CD1c-positive myeloid dendritic cell (primary cell): ENCODE data around the gene TIGD1.
"Not testable (repeated sequence)": the region's sequence is repeated elsewhere in the genome, so short reads cannot be mapped to it uniquely, and the experiment has no call there.

Source experiments
- DNase-seq: peaks from one replicate; pipeline ENCODE4 v3.0.0-alpha.2; 2016; ENCODE audit errors: extremely low spot score

TIGD1 gene

DNA sequence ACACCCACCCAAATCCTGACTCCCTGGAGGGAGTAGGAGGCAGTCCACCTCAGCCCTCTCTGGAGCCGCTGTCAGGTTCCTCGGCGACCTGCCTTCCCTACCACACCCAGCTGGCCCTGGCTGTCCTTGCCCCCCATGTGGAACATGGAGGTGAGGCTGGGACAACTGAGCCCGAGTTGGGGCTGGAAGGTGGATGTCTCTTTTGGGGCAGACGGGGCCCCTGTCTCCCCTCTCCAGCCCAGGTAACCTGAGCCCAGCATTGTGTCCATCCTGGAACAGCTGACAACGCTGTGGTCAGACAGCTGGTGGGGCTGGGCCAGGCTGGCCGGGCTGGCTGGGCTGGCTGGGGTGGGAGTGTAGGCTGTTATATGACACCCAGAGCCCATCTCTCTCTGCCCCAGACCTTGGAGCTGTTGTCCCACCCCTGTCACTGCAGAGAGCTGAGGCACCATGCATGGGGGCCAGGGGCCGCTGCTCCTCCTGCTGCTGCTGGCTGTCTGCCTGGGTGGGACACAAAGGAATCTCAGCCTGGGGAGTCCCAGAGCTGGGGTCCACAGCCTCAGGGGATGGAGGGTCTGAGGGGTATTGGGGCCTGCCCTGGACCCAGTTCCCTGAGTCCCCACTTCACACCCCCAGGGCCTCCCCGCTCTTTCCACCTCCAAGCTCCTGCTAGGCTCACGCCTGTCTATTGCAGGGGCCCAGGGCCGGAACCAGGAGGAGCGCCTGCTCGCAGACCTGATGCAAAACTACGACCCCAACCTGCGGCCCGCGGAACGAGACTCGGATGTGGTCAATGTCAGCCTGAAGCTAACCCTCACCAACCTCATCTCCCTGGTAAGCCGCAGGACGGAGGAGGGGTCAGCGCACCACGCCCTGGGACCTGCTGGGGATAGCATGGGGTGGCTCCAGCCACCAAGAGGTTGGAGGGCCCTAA lies 10.8 kb downstream of the TIGD1 start, which contains the start of gene CHRNG:
Gene CHRNG (plus strand): TSS at position 395 of the 934 bp plus-strand sequence. CDS start 56 bp downstream, at position 451.
- DNase-seq: no peak

DNA sequence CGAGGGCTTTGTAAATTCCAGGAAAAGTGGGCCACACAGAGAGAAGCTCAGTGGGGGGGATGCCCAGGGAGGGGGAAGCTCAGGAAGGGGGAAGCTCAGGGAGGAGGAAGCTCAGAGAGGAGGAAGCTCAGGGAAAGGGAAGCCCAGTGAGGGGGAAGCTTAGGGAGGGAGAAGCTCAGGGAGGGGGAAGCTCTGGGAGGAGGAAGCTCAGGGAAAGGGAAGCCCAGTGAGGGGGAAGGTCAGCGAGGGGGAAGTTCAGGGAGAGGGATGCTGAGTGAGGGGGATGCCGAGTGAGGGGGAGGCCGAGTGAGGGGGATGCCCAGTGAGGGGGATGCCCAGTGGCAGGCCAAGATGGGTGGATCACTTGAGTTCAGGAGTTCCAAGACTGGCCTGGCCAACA lies 11.7 kb downstream of the TIGD1 start:
- peak; percentile 81 for DNase-seq

DNA sequence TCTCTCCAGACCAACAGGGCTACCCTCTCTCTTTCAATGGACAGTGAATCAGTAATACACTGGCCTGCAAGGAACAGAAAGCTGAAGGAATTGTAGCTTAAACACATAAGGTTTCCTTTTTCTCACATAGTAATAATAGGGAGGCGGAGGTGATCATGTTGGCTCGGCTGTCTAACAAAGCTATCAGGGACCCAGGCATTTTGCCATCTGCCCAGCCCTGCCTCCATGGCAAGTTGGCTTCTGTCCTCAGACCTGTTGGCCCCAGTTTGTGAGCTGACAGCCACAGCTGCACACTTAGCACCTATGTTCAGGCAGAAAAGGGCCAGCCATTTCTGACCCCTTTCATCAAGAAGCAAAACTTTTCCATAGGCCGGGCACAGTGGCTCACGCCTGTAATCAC lies 12.9 kb downstream of the TIGD1 start:
- DNase-seq: no peak

DNA sequence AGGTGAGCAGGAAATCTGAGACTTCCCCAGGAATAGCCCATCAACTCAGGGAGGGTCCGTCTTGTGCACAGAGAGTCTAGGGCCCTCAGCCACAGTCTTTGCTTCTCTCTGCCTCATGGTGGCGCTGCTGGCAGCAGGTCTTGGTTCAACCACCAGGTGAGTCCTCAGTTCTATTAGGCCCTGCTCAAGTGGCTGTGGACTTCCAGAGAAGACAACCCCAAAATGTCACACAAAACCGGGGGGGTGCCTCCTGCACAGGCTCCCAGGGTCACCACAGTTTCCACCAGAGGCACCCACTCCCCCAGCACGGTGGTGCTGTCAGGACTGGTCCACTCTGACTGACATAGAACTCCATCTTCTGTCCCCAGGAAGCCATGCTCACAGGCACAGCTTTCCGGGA lies 13.3 kb downstream of the TIGD1 start:
- DNase-seq: no peak

DNA sequence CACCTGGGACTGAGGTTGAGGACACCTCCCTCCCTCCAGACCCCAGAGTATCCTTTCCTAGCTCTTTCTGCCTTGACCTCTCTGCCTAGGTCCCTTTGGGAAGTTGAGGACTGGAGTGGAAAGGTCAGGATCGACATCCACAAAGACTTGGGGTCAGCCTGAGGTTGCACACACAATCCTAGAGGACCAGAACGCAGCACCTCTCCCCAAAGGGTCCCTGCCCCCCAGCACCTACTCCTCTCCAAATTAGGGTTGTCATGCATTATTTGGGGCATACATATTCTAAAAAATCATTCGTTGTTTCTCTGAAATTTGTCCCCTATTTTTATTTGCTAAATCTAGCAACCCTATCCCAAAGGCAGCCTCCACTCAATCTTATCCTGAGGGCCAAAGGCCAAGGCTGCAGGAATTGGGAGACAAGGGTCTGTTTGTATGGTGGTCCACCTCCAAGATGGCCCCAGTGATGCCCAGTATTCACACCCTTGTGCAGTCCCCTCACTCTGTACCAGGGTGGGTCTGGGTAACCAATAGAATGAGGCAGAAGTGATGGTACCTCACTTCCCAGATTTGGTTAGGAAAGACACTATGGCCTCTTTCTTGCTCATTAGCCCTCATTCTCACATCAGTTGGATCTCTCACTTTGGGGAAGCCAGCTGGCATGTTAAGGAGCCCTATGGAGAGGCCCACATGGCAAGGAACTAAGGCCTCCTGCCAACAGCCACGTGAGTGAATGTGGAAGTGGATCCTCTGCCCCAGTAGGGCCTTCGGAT lies 14.4 kb downstream of the TIGD1 start:
- peak; percentile 30 for DNase-seq

DNA sequence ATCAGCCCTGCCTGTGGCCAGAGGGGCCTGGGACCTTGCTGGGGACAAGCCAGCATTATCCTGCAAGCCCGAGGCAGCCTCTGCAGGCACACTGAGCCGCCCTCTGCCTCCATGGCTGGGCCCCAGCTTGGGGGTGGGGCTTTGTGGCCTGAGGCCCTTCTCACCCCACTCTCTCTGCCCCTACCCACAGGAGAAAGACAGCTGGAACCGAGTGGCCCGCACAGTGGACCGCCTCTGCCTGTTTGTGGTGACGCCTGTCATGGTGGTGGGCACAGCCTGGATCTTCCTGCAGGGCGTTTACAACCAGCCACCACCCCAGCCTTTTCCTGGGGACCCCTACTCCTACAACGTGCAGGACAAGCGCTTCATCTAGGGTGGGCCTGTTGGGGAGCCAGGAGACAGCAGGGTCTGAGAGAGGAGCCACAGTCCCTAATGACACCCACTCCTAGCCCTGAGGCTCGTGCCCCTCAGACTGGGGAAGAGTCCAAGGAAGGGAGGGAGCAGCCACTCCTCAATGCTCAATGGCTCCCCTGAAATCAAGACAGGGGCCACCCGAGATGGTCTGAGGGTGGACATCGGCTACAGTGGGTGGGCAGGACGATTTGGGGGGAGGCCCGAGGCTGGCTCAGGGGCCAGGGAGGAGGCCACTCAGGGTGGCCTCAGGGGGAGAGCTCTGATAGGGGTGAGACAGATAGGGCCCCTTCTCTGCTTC lies 15.3 kb downstream of the TIGD1 start:
- no peak for DNase-seq

DNA sequence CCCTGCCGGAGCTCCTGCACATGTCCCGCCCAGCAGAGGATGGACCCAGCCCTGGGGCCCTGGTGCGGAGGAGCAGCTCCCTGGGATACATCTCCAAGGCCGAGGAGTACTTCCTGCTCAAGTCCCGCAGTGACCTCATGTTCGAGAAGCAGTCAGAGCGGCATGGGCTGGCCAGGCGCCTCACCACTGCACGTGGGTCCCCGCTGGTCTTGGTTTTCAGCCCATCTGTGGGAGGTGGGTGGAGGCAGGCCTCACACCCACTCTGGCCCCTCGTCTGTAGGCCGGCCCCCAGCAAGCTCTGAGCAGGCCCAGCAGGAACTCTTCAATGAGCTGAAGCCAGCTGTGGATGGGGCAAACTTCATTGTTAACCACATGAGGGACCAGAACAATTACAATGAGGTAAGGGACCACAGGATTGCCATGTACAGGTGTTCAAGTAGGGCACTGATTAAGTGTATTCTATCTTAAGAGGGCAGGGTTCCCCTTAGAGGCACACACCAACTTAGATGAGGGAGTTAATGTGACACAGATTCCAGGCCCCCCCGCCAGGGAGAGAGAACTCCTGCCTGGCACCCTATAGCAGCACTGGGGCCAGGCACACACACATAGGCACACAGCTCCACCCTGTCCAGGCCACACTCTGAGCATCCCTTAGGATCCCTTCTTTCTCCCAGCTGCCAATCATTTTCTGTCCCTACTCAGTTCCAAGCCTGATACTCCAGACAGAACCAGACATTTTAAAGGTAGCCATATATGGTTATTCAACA lies 16.2 kb downstream of the TIGD1 start:
- DNase-seq: peak; percentile 19

DNA sequence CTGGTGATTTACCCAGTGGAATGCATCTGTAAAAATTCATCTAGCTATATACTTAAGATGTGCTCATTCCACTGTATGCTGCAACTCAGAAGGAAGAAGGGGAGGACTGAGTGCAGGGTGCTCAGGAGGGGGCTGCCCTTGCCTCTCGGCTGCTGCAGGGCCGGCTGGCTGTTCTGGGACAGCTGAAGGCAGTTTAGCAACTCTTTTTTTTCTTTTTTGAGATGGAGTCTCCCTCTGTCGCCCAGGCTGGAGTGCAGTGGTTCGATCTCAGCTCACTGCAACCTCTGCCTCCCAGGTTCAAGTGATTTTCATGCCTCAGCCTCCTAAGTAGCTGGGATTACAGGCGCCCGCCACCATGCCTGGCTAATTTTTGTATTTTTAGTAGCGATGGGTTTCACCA lies 17.5 kb downstream of the TIGD1 start:
- DNase-seq: not testable (repeated sequence)

DNA sequence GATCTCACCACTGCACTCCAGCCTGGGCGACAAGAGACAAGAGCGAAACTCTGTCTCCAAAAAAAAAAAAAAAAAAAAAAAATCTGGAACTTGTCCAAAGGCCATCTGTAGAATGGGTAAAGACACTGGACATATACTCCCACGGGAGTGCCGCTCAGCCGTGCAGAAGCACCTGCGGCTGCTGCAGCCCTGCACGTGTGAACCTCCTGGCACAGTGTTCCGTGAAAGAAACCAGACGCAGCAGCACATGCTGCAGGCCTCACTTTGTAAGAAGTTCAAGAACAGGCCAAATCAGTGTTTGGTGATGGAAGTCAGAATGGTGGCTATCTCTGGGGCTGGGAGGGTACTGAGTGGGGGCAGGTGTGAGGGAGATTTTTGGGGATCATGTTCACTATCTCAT lies 17.9 kb downstream of the TIGD1 start:
- no peak for DNase-seq

DNA sequence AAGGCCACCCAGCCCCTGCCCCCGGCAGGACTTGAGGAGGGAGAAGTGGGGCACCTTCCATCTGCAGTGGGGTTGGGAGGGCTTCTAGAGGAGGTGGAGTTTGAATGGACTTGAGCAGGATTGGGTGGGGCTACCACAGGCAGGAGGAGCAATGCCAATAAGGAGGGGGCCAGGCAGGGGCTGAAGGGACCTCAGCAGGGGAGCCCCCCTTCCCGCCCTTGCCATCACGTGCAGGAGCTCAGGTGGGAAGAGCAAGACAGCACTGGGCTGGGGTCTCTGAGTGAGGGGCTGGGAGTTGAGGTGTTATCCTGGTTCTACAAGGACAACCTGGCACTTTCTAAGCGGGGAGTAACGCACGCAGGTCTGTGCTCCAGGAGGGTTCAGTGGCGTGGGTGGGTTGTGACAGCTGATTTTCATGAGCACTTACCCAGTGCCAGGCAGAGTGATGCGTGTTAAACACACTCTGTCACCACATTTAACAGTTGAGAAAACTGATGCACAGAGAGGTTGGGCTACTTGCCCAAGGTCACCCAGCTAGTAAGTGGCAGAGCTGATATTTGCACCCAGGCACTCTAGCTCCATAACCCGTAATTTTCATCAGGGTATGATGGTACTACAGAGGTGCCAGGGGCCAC lies 19.6 kb downstream of the TIGD1 start:
- DNase-seq: no peak

DNA sequence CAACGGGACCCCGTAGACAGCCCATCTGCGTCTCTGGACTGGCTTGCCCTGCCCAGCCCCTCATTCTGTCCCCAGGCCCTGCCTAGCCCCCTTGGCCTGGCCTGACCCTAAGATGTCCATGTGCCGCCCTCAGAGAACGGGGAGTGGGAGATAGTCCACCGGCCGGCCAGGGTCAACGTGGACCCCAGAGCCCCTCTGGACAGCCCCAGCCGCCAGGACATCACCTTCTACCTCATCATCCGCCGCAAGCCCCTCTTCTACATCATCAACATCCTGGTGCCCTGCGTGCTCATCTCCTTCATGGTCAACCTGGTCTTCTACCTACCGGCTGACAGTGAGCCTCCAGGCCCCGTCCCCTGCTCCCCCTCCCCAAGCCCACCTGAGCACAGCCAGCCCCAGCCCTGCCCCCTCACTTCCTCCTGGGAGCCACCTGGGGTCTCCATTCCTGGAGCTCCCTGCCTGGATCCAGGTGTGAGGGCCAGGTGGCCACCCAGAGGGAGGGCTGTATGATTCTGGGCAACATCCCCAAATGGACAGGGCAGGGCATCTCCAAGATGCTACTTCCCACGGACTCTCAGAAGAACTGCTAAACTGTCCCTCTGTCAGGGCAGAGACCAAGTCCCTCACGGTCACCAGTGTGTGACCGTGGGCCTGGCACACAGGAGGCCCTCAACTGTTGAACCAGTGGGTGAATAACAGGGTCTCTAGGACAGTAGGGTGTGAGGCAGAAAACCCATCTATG lies 20.4 kb downstream of the TIGD1 start:
- DNase-seq: no peak

DNA sequence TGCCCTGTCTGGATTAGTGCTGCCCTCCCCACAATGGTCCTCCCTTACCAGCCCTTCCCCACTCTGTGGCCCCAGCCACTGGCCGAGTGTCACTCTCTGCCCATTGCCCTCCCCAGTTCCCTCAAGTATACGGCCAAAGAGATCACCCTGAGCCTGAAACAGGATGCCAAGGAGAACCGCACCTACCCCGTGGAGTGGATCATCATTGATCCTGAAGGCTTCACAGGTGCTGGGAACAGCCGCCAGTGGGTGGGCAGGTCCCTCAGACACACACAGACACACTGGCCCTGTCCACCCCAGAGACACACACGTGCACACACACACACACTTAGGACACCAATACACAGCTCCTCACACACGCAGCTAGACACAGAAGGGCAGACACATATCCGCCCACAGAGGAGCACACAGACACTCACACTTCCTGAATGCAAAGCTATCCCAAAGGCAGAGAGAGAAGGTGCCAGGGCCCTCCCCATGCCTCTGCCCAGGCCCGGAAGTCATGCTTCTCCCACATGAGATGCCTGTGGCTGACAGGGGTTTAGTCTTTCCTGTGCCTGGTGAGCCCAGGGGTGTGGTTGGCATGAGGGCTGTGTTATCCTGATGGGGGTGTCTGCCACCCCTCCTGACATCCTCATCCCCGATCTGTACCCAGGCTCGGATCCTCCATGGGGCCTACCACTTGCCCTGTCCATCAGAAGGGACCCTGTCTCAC lies 21.5 kb downstream of the TIGD1 start:
- peak; percentile 65 for DNase-seq

DNA sequence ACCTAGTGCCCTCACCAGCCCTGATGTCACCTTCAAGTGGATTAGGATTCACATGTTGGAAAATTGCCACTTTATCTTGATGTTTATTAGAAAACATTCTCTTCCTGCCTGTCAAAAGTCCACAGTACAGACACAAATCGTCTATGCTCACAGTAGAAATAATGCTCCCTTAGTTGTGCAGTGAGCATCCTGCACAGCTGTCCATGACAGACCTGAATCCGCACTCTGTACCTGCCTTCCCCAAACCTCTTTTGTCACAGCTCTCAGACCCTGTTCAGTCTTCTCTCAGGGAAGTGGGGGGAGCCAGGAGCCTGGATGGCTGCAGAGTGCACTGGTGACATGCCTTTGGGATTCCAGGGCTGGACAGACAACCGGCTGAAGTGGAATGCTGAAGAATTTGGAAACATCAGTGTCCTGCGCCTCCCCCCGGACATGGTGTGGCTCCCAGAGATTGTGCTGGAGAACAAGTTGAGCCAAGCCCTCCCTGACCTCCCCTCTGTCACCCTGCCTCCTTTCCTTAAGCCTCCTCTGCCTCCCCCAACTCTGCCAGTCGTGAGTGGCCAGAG lies 22.4 kb downstream of the TIGD1 start:
- no peak for DNase-seq

DNA sequence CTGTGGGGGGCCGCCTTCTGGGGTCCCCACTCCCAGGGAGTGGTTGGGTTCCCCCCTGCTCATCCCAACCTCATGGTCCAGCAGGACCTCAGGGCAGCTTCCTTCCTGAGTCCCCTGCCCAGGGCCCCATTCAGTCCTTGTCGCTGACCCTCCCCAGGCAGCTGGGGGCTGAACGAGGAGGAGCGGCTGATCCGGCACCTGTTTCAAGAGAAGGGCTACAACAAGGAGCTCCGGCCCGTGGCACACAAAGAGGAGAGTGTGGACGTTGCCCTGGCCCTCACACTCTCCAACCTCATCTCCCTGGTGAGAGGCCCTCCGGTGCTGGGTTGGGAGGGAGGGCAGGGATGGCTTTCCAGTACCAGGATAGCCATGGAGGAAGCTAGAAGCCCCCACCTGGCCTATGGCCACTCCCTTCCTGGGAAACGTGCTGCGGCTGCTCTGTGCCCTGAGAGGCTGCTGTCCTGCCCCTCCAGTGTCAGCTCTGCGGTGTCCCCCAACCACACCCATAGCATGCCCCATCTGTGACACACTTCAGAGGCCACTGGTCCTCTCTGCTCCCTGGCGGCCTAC lies 23.9 kb downstream of the TIGD1 start:
- DNase-seq: no peak

DNA sequence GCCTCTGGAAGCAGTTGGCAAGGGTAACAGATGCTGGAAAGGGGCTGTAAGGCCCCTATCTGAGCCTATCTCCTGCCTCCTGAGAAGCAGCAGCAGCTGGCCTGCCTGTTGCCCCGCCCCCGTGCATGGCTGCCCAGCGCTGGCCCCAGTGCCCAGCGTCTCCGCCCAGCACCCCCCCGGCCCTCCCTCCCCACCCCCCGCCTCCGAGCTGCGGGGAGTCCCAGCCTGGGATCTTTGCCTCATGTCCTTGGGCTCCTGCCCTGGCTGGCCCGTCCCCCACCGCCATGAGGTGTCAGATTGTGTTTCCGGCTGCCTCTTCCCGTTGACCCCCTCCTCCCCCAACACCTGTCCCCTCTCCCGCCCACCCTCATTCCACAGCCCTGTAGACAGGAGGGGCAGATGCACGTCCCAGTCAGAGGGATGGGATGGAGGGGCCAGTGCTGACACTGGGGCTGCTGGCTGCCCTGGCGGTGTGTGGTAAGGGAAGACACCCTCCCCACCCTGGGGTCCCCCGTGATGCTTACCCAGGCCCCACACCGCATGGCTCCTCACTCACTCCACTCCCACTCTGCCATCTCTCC lies 24.5 kb downstream of the TIGD1 start, which contains the start of gene CHRND:
Gene CHRND (plus strand): TSS at position 370 of the 581 bp plus-strand sequence. CDS start 56 bp downstream, at position 426.
- DNase-seq: no peak

DNA sequence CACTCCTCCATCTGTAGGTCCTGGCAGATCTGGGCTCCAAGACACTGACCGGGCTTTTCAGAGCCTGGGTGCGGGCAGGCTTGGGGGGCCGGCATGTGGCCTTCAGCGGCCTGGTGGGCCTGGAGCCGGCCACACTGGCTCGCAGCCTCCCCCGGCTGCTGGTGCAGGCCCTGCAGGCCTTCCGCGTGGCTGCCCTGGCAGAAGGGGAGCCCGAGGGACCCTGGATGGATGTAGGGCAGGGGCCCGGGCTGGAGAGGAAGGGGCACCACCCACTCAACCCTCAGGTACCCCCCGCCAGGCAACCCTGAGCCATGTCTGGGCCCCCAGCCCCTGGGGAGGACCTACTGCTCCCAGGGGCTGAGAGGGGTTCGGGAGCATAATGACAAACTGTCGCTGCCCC lies 25.2 kb downstream of the TIGD1 start:
- DNase-seq: no peak

DNA sequence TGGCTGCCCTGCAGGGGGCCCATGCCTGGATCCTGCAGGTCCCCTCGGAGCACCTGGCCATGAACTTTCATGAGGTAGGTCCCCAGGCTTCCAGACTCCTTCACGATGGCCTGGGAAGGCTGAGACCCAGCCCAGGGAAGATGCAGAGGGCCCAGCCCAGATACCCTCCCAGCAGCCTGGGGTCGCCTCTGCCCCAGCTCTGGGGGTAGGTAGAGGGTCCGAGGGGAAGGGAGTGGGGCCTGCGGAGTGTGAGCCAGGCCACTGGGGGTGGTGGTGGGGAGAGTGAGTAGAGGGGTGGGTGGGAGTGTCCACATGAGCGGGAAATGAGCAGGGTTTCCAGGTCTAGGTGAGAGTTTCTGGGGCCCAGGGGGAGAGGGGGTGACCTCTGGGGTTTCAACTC lies 25.6 kb downstream of the TIGD1 start:
- DNase-seq: no peak
